MM.1S (cell line): ENCODE results near the gene FA2H.

Source experiments
- DNase-seq: peaks from one replicate; pipeline ENCODE4 v3.0.0-alpha.2; 2015
- H2AFZ ChIP-seq: fragments of 300-600 bp; sonication (generic); 2 replicates; pipeline ENCODE4 v1.6.0; 2016; ENCODE audit warnings: antibody characterized with exemption, low read length
- H3F3A ChIP-seq: fragments of 300-600 bp; sonication (generic); 2 replicates; pipeline ENCODE4 v1.6.1; 2016; ENCODE audit warnings: mild to moderate bottlenecking, antibody characterized with exemption, low read length, moderate library complexity, mixed read lengths; ENCODE audit not compliant: insufficient read depth
- H3K27ac ChIP-seq: fragments of 300-600 bp; sonication (generic); 2 replicates; pipeline ENCODE4 v1.5.1; 2016; ENCODE audit warnings: mild to moderate bottlenecking, low read length
- H3K27me3 ChIP-seq: fragments of 300-600 bp; sonication (generic); replicated peaks from 2 replicates; pipeline ENCODE4 v1.6.0; 2016; ENCODE audit warnings: low read length; ENCODE audit not compliant: insufficient read depth
- H3K36me3 ChIP-seq: fragments of 300-600 bp; sonication (generic); replicated peaks from 2 replicates; pipeline ENCODE4 v1.6.1; 2016; ENCODE audit warnings: mild to moderate bottlenecking, low read length, mixed read lengths; ENCODE audit not compliant: insufficient read depth
- H3K4me1 ChIP-seq: fragments of 300-600 bp; sonication (generic); 2 replicates; pipeline ENCODE4 v1.6.1; 2016; ENCODE audit warnings: low read length, mixed read lengths
- H3K4me2 ChIP-seq: fragments of 300-600 bp; sonication (generic); 2 replicates; pipeline ENCODE4 v1.6.0; 2016; ENCODE audit warnings: low read depth, low read length
- H3K4me3 ChIP-seq: fragments of 300-600 bp; sonication (generic); 2 replicates; pipeline ENCODE4 v1.5.1; 2016; ENCODE audit warnings: low read length, mixed read lengths
- H3K79me2 ChIP-seq: fragments of 300-600 bp; sonication (generic); 2 replicates; pipeline ENCODE4 v1.6.1; 2016; ENCODE audit warnings: mixed run types, low read length, mixed read lengths
- H3K9ac ChIP-seq: fragments of 300-600 bp; sonication (generic); 2 replicates; pipeline ENCODE4 v1.6.1; 2016; ENCODE audit warnings: low read length, mixed read lengths
- H3K9me2 ChIP-seq: fragments of 300-600 bp; sonication (generic); replicated peaks from 2 replicates; pipeline ENCODE4 v1.6.1; 2016; ENCODE audit warnings: mild to moderate bottlenecking, low read length, mixed read lengths; ENCODE audit not compliant: insufficient read depth
- H3K9me3 ChIP-seq: fragments of 300-600 bp; sonication (generic); replicated peaks from 2 replicates; pipeline ENCODE4 v1.6.1; 2016; ENCODE audit warnings: mild to moderate bottlenecking, low read length, mixed read lengths; ENCODE audit not compliant: insufficient read depth
- H4K20me1 ChIP-seq: fragments of 300-600 bp; sonication (generic); 2 replicates; pipeline ENCODE4 v1.6.1; 2016; ENCODE audit warnings: mild to moderate bottlenecking, low read length, moderate library complexity, mixed read lengths; ENCODE audit not compliant: insufficient read depth
- CTCF ChIP-seq: fragments of 300-600 bp; sonication (generic); IDR thresholded peaks from 2 replicates; pipeline ENCODE4 v1.5.1; 2016; ENCODE audit warnings: antibody characterized with exemption, low read length, mixed read lengths
- EZH2 ChIP-seq: fragments of 300-600 bp; sonication (generic); optimal IDR thresholded peaks from 2 replicates; pipeline ENCODE3; 2017; ENCODE audit warnings: low read depth, mild to moderate bottlenecking, antibody characterized with exemption, low read length, mixed read lengths
- EZH2phosphoT487 ChIP-seq: fragments of 300-600 bp; sonication (generic); IDR thresholded peaks from 2 replicates; pipeline ENCODE4 v1.6.1; 2018; ENCODE audit warnings: antibody characterized with exemption, low read length

FA2H gene

DNA sequence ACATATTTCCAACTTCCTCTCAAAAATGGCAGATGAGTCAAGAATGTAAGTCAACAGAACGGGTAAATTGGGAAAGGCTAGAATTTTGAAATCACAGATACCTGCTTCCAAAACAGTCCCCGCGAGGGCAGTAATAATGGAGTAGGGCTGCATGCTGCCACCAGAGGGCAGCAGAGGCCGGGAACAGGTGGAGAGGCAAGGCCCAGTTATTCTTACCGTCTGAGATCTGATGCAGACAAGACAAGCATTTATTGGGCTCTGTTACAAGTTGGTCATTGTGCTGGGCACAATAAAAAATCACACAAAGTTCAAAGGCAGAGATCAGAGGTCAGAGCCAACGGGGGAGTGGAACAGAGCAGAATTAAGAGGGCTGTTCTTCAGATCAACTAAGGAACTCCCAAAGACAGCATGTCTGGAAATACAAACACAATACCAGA, 65.2 kb downstream of the FA2H start:
- Histone ChIP-seq H3K36me3 (no peaks in the 10 kb centered on the region), H3K27me3 (no peaks in the 10 kb centered on the region), H3K9ac (no peak overlapping the region), H3K79me2 (no peaks in the 10 kb centered on the region), H4K20me1 (no peaks in the 10 kb centered on the region), H3F3A (no peaks in the 10 kb centered on the region), H3K4me2 (no peak overlapping the region), H3K9me2 (no peaks in the 10 kb centered on the region), H3K27ac (no peak overlapping the region), H3K4me3 (no peak overlapping the region), H3K9me3 (no peaks in the 10 kb centered on the region), H2AFZ (0 out of 2 replicates have a peak overlapping the region, but pooled peaks have one; percentile 42), H3K4me1 (no peaks in the 10 kb centered on the region)
- peak; percentile 59 for DNase-seq
- TF ChIP-seq CTCF (peak; percentile 82), EZH2phosphoT487 (no peak)

- H3K4me3 ChIP-seq, result peak within 1 kb of the TSS; percentile 71
- no peaks in the 10 kb centered on the region for H3K9me3 ChIP-seq
- H3K4me2 ChIP-seq, result peak within 1 kb of the TSS; percentile 67
- no peaks in the 10 kb centered on the region for H3K4me1 ChIP-seq
- TF ChIP-seq CTCF (peak; percentile 9; the same call in 1 of the 2 replicates), EZH2 (no peak)
- H3K79me2 ChIP-seq, result no peaks in the 10 kb centered on the region
- peak within 1 kb of the TSS; percentile 8; the same call in 1 of the 2 replicates for H3K27ac ChIP-seq
- no peaks in the 10 kb centered on the region for H3K27me3 ChIP-seq
- no peaks in the 10 kb centered on the region; the same call in 1 of the 2 replicates for H3F3A ChIP-seq
- peak; percentile 35 for DNase-seq
- H3K9ac ChIP-seq, result peak within 1 kb of the TSS; percentile 65
- no peaks in the 10 kb centered on the region for H3K36me3 ChIP-seq
- no peaks in the 10 kb centered on the region for H3K9me2 ChIP-seq
- H4K20me1 ChIP-seq, result no peaks in the 10 kb centered on the region
- H2AFZ ChIP-seq, result peak within 1 kb of the TSS; percentile 82
Observed at GRCh38 chr16:74700438-74701225, 74.0 kb downstream of the FA2H start, which contains the start of gene MLKL. MLKL (minus strand) TSS chr16:74700862; CDS start chr16:74695757, 5,105 bp downstream.

DNA sequence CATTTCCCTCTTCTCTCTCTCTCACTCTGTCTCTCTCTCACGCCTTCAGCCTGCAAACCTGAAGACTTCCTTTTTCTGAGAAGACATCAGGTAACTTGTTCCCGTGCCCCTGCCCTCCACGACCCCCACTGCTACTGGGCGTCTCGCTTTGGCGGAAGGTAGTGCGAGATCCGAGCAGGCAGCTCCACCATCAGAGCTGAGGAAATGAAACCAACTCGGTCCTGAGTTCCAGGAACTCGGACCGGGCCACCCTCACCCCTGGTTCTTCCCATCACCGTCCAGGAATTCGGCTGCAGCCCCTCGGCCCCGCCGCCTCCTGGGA, 74.5 kb downstream of the FA2H start:
- TF ChIP-seq EZH2 (no peak), EZH2phosphoT487 (no peak), CTCF (no peak)
- H3K9me3 ChIP-seq, result no peaks in the 10 kb centered on the region
- no peaks in the 10 kb centered on the region for H3K79me2 ChIP-seq
- H2AFZ ChIP-seq, result peak overlapping the region; percentile 82
- peak overlapping the region; percentile 67 for H3K4me2 ChIP-seq
- H3K36me3 ChIP-seq, result no peaks in the 10 kb centered on the region
- H3K27ac ChIP-seq, result peak overlapping the region; percentile 8; the same call in 1 of the 2 replicates
- H3K4me3 ChIP-seq, result peak overlapping the region; percentile 71
- no peaks in the 10 kb centered on the region; the same call in 1 of the 2 replicates for H3F3A ChIP-seq
- no peak for DNase-seq
- peak overlapping the region; percentile 65 for H3K9ac ChIP-seq
- H3K27me3 ChIP-seq, result no peaks in the 10 kb centered on the region
- H4K20me1 ChIP-seq, result no peaks in the 10 kb centered on the region
- no peaks in the 10 kb centered on the region for H3K9me2 ChIP-seq
- H3K4me1 ChIP-seq, result no peaks in the 10 kb centered on the region
